Natural killer cell treated with Interleukin-12 subunit alpha and Interleukin-12 subunit beta and Interleukin-15 and Interleukin-18, amount 100 ng/mL, for 72 hours (primary cell): ENCODE results near the gene GRWD1. TPM values are rescaled to one million over a fixed set of nuclear protein-coding genes. Genes with fewer than 3 reads are reported as not detected.

Source experiments
- ATAC-seq, 2 donors: fragments of 150-1000 bp; cut with Tn5 transposase in 1 of 2; sonication (Bioruptor Pico), chemical (Tn5 transposase) in 1 of 2; 2 replicates each; pipeline ENCODE4 v1.10.0; 2021
- DNase-seq: peaks from one replicate; pipeline ENCODE4 v3.0.0; 2022; ENCODE audit warnings: low spot score
- H3K27ac Mint-ChIP-seq, 2 donors: 1 replicate in 1 of 2; 2 replicates in 1 of 2; pipeline ENCODE4 v1.8.0; 2022; ENCODE audit warnings: mixed read lengths in 2 of 2, mild to moderate bottlenecking in 1 of 2, moderate library complexity in 1 of 2
- H3K27me3 Mint-ChIP-seq, 2 donors: 1 replicate in 1 of 2; 2 replicates in 1 of 2; pipeline ENCODE4 v1.8.0; 2022; ENCODE audit warnings: mixed read lengths in 2 of 2
- H3K36me3 Mint-ChIP-seq: one replicate; pipeline ENCODE4 v1.8.0; 2022; ENCODE audit warnings: mixed read lengths
- H3K4me1 Mint-ChIP-seq, 2 donors: 1 replicate in 1 of 2; 2 replicates in 1 of 2; pipeline ENCODE4 v1.8.0; 2022; ENCODE audit warnings: low read depth in 2 of 2, mixed read lengths in 2 of 2, mild to moderate bottlenecking in 1 of 2
- H3K4me3 Mint-ChIP-seq: one replicate; pipeline ENCODE4 v1.8.0; 2022; ENCODE audit warnings: mixed read lengths
- H3K9me3 Mint-ChIP-seq: 2 replicates; pipeline ENCODE4 v1.8.0; 2022; ENCODE audit warnings: mixed read lengths
- total RNA-seq, 2 donors: library from RNA; stranded (reverse); gene quantifications; one replicate each; pipeline ENCODE4 v1.2.3, GENCODE V29; 2022

The GRWD1 gene
- total RNA-seq, 2 donors from 2014 or later: 60.6 to 104 TPM

- H3K4me3 Mint-ChIP-seq: peak overlapping the region; percentile 79
- ATAC-seq (peak; percentile 1 to 3), DNase-seq (no peak)
- H3K27ac Mint-ChIP-seq: peak overlapping the region in 1 of 2 donors; percentile 72
- H3K27me3 Mint-ChIP-seq: peaks cover 5 to 18% of the 10 kb centered on the region in 2 donors
- H3K36me3 Mint-ChIP-seq: no peaks in the 10 kb centered on the region
- H3K4me1 Mint-ChIP-seq: peaks cover 27 to 38% of the 10 kb centered on the region in 2 donors
- H3K9me3 Mint-ChIP-seq: no peaks in the 10 kb centered on the region
Measured at GRCh38 chr19:48493718-48494401, 48.1 kb downstream of the GRWD1 start.

GRCh38 chr19:48495396-48495795, 49.6 kb downstream of the GRWD1 start:
- peaks cover 27 to 39% of the 10 kb centered on the region in 2 donors for H3K4me1 Mint-ChIP-seq
- peak overlapping the region; percentile 47 for H3K4me3 Mint-ChIP-seq
- no peaks in the 10 kb centered on the region for H3K9me3 Mint-ChIP-seq
- H3K27ac Mint-ChIP-seq: peak overlapping the region in 1 of 2 donors; percentile 72
- H3K36me3 Mint-ChIP-seq: no peaks in the 10 kb centered on the region
- ATAC-seq: no peak
- no peak for DNase-seq
- H3K27me3 Mint-ChIP-seq: peaks cover 11 to 20% of the 10 kb centered on the region in 2 donors

DNA sequence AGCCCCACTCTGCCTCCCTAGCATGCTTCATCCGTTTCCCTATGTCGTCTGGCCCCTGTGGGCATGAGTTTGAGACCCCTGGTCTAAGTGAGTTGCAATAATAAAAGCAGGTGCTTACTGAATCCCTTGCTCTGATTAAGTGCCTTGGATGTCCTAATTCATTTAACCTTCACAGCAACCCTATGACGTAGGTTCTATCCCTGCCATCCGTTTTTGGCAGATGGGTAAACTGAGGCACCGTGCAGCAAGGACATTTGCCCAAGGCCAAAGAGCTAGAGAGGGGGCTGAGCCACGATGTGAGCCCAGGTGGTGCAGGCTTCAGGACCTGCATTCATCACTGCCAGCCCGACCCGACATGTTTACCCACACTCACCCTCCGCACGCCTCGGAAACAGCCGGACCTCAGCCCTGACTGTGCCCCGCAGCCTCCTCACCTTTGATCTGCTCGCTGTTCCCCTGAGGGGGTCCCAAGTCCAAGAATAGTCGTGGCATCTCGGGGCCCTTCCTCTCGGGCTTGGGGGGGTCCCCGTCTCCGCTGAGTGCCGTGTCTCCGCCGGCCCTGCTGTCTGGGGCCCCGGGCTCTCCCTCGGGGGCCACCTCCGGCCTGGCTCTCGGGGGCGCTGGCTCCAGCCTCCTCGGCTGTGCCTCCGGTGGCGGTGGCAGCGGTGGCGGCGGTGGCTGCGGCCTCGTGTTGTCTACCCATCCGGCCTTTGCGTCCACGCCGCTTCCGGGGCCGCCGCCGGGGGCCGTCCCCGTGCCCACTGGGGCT, 51.4 kb downstream of the GRWD1 start:
- no peak overlapping the region for H3K27ac Mint-ChIP-seq
- no peak for ATAC-seq
- peaks cover 10 to 16% of the 10 kb centered on the region in 2 donors for H3K27me3 Mint-ChIP-seq
- no peaks in the 10 kb centered on the region for H3K36me3 Mint-ChIP-seq
- H3K4me3 Mint-ChIP-seq: no peak overlapping the region
- no peaks in the 10 kb centered on the region for H3K9me3 Mint-ChIP-seq
- H3K4me1 Mint-ChIP-seq: peaks cover 20 to 35% of the 10 kb centered on the region in 2 donors
- DNase-seq: no peak

GRCh38 chr19:48497728-48498594, 52.2 kb downstream of the GRWD1 start:
- Mint-ChIP-seq H3K9me3 (no peaks in the 10 kb centered on the region), H3K4me1 (peaks cover 12 to 28% of the 10 kb centered on the region in 2 donors), H3K36me3 (no peaks in the 10 kb centered on the region), H3K27ac (no peak overlapping the region), H3K4me3 (peak overlapping the region; percentile 42), H3K27me3 (peaks cover 7 to 16% of the 10 kb centered on the region in 2 donors)
- DNase-seq: no peak
- ATAC-seq: no peak

DNA sequence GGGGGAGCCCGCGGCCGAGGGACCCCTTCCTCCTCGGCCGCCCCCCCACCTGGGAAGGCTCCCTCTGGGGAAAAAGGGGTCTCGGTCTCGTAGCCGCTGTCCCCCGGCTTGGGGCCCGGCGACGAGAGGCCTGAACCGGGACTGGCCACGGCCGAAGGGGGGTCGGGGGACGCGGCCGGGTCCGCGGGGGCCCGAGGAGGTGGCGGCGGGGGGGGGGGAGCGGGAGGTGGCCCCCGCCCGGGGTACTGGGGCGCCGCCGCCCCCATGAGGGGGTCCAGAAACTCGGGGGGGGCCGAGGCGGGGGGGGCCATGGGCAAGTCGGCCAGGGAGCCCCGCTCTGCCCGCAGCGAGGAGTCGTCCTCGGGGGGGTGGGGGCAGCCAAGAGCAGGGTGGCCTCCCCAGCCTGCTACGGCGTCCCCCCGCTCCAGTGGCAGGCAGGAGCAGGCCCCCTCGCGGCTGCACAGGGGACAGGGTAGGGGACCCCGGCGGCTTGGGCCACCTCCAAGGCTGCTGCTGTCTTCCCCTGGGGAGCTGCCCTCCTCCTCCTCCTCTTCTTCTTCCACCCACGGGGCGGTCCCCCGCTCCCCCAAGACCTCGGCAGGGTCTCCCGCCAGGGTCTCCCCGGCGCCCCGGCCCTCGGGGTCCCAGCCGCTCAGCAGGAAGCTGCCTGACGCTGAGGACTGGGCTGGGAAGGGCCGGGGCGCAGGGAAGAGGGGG, 53.0 kb downstream of the GRWD1 start:
- Mint-ChIP-seq H3K9me3 (no peaks in the 10 kb centered on the region), H3K27me3 (peaks cover 7 to 16% of the 10 kb centered on the region in 2 donors), H3K4me3 (no peak overlapping the region), H3K4me1 (peaks cover 11 to 27% of the 10 kb centered on the region in 2 donors), H3K36me3 (no peaks in the 10 kb centered on the region), H3K27ac (no peak overlapping the region)
- no peak for ATAC-seq
- no peak for DNase-seq

DNA sequence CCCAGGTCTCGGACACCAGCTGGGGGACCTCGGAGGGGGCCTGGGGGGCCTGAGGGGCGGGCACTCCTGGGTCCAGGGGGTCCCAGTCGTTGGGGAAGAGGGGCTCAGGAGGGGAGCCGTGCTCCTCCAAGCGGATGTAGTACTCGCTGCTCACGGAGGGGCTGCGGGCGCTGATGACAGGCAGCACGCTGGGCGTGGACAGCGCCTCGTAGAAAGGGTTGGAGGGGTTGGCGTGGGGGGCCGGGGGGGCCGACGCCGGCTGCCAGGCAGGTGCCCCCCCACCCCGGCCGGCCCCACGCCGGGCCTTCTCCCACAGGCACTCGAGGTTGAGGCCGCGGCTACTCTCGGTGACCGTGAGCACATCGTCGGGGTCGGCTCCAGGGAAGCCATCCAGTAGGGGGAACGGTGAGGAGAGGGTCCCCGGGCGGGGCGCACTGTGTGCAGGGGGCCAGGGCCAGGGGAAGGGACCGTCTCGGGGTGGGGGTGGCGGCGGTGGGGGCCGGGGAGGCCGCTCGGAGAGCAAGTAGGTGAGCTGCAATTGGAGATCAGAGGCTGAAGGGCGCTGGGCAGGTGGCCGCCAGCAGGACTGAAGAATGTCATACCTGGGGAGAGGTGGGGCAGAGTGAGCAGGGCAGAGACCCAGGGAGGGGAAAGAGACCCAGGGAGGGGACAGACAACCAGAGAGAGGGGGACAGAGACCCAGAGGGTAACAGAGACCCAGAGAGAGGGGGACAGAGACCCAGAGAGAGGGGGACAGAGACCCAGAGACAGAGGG, 53.7 kb downstream of the GRWD1 start:
- Mint-ChIP-seq H3K4me1 (peaks cover 11 to 23% of the 10 kb centered on the region in 2 donors), H3K27ac (no peak overlapping the region), H3K4me3 (no peak overlapping the region), H3K36me3 (no peaks in the 10 kb centered on the region), H3K27me3 (peaks cover 7 to 17% of the 10 kb centered on the region in 2 donors), H3K9me3 (no peaks in the 10 kb centered on the region)
- DNase-seq: no peak
- ATAC-seq: no peak

DNA sequence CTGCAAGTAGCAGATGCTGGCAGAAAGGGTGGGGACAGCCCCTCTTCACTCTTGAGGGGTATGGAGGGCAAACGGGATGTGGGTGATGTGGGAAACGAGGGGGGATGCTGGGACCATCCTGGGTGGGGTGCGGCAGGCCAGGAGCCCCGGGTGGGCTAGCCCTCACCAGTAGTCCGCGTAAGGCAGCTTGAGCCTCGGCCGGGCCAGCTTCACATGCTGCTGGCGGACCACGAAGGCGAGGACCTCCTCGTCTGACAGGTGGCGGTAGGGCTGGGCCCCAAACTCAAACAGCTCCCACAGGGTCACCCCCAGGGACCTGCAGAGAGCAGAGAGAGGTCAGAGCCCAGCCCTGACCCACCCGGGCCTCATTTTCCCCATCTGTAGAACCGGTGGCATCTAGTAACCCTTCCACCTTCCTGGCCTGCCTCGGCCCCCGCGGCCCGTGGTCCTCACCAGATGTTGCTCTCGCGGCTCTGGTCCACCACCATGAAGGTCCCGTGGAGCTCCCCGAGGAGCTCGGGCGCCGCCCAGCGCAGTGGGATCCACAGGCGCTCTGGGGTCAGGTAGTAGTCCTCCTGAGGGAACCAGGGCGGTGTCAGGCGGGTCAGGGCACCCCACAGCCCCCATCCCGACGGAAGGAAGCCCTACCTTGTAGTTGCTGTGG, 55.2 kb downstream of the GRWD1 start:
- ATAC-seq: peak in 1 of 2 donors; percentile 1

GRCh38 chr19:48501494-48502349, 55.9 kb downstream of the GRWD1 start:
- H3K36me3 Mint-ChIP-seq: no peaks in the 10 kb centered on the region
- H3K4me1 Mint-ChIP-seq: peaks cover 6 to 17% of the 10 kb centered on the region in 2 donors
- H3K4me3 Mint-ChIP-seq: peak overlapping the region; percentile 54
- H3K27me3 Mint-ChIP-seq: peaks cover 7 to 8% of the 10 kb centered on the region in 2 donors
- H3K27ac Mint-ChIP-seq: peak overlapping the region in 1 of 2 donors; percentile 49
- peak; percentile 70 to 72 for ATAC-seq
- H3K9me3 Mint-ChIP-seq: no peaks in the 10 kb centered on the region
- DNase-seq: no peak

More for the DNA sequence above, 55.2 kb downstream of the GRWD1 start:
- Mint-ChIP-seq H3K4me1 (peaks cover 6 to 17% of the 10 kb centered on the region in 2 donors), H3K9me3 (no peaks in the 10 kb centered on the region), H3K36me3 (no peaks in the 10 kb centered on the region), H3K4me3 (peak overlapping the region; percentile 54), H3K27ac (peak overlapping the region in 1 of 2 donors; percentile 49), H3K27me3 (peaks cover 7 to 8% of the 10 kb centered on the region in 2 donors)
- no peak for DNase-seq

DNA sequence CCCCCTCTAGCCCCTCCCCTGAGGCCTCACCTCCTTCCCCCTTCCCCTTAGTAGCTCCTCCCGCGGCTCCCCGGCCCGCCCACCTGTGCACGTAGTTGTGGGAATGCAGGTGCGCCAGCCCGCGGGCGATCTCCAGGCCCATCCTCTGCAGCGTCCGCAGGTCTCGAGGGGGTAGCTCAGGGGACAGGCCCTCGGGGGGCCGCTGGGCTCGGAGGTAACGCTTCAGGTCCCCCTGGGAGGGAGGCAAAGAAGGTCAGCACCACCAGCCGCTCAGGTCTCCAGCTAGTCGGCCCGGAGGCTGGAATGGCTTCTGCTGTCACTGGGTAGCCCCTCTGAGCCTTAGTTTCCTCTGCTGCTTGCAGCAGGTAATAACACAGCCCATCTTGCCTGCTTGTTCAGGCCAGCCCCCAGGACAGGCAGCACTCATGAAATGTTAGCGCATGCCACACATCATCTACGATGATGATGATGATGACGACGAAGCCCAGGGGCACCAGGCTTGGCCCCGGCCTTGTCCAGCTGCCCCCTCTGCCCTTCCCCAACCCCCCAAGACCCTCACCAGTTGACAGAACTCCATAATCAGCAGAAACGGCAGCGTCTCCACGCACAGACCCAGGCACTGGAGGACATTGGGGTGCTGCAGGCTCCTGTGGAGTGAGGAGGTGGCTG, 56.7 kb downstream of the GRWD1 start:
- H3K9me3 Mint-ChIP-seq: no peaks in the 10 kb centered on the region
- no peak overlapping the region for H3K27ac Mint-ChIP-seq
- H3K4me1 Mint-ChIP-seq: peaks cover 6 to 13% of the 10 kb centered on the region in 2 donors
- peaks cover 7 to 8% of the 10 kb centered on the region in 2 donors for H3K27me3 Mint-ChIP-seq
- no peak overlapping the region for H3K4me3 Mint-ChIP-seq
- ATAC-seq: no peak
- peak; percentile 60 for DNase-seq
- no peaks in the 10 kb centered on the region for H3K36me3 Mint-ChIP-seq

DNA sequence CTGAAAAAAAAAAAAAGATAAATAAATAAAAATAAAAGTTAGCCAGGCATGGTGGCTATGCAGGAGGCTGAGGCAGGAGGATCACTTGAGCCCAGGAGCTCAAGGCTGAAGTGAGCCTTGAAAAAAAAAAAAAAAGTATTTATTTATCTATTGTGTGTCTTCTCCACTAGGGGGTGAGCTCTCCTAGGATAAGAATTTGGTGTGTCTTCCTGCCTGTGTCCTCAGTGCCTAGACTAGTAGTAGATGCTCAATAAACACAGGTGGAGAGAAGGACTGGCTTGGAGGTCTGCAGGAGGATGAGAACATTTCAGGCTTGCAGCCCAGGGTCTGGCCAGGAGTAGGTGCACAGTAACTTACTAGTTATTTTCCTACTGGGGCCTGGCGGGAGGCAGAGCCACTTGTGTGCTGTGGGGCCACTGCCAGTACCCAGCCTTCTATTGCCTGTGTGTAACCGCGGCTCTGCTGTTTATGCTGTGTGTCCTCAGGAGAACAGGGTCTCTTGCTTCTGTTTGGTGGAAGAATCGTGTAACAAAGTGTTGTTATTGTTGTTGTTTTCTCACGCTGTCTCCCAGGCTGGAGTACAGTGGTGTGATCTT, 60.5 kb downstream of the GRWD1 start:
- DNase-seq (peak; percentile 47), ATAC-seq (no peak)
- peaks cover 6 to 15% of the 10 kb centered on the region in 2 donors for H3K4me1 Mint-ChIP-seq
- H3K36me3 Mint-ChIP-seq: no peaks in the 10 kb centered on the region
- H3K9me3 Mint-ChIP-seq: no peaks in the 10 kb centered on the region
- H3K4me3 Mint-ChIP-seq: no peak overlapping the region
- H3K27me3 Mint-ChIP-seq: peaks cover 0 to 2% of the 10 kb centered on the region in 2 donors
- no peak overlapping the region for H3K27ac Mint-ChIP-seq
